Upper lobe of left lung (tissue), 4 donors: ENCODE results near the gene CFAP251.
A peak's percentile ranks its signal among the peaks of the same experiment; 100 is the strongest.

Experiments
- CTCF ChIP-seq, 6 experiments: fragments of 450-650 bp in 4 of 6; fragments of 200-600 bp in 2 of 6; sonication (generic) in 2 of 6; IDR thresholded peaks; one replicate each; pipeline ENCODE4 v1.5.1; 2016 to 2019; ENCODE audit warnings: antibody characterized with exemption in 6 of 6
- EP300 ChIP-seq, 4 donors: sonication (generic); formaldehyde crosslinking; IDR thresholded peaks; one replicate each; pipeline ENCODE4 v1.5.1; 2017; ENCODE audit warnings: antibody characterized with exemption in 4 of 4, control low read depth in 2 of 4
- POLR2A ChIP-seq, 4 donors: fragments of 450-650 bp; IDR thresholded peaks; one replicate each; pipeline ENCODE4 v1.5.1; 2016 to 2017; ENCODE audit warnings: antibody characterized with exemption in 4 of 4, mild to moderate bottlenecking in 2 of 4
- POLR2AphosphoS5 ChIP-seq, 2 donors: sonication (generic); formaldehyde crosslinking; IDR thresholded peaks; one replicate each; pipeline ENCODE4 v1.5.1; 2017; ENCODE audit warnings: antibody characterized with exemption in 2 of 2

GRCh38 chr12:121917950-121918678 lies at the start of gene CFAP251:
- TF ChIP-seq CTCF (IDR thresholded peaks at IDR 0.05) (peak; percentile 86 to 98 (median 94)), POLR2A (IDR thresholded peaks at IDR 0.05) (peak in 1 of 4 donors; percentile 38), EP300 (IDR thresholded peaks at IDR 0.05) (peak in 1 of 4 donors; percentile 63), POLR2AphosphoS5 (IDR thresholded peaks at IDR 0.05) (peak; percentile 78 to 85)
